ENCODE data around the gene PHACTR1. TPM values are rescaled to one million over a fixed set of nuclear protein-coding genes. Genes with fewer than 3 reads are reported as not detected.

PHACTR1 gene
- total RNA-seq, 2 donors from 2014 or later, result 6.0 to 12.9 TPM

DNA sequence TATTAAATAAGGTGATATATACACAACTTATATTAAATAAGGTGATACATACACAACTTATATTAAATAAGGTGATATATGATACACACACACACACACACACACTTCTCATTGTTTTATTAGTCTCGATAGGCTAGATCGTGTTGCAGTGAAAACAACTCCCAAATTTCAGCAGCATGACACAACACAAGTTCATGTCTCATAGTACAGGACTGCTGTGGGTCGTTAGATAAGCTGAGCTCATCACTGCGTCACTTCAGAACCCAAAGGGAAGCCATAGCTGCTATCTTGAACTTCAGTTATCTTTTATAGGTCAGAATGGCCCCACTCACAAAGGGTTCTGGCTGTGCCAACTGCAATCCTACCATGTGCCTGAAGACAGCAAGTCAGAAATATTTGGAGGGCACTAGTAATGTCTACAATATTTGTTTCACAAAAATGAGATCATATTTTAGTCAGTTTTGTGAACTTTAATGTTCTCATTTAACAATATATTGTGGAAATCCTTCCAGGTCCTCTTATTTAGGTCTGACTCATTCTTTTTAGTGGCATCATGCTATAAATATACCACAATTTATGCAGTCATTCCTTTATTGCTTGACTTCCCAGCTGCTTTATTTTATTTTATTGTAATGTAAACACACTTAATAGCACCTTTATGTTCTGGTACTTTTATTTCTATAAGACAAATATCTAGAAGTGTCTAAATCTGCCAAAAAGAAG is 290.2 kb downstream of the PHACTR1 start:
- ATAC-seq, result no peak
- 91% methylated on average over 4 of the region's 4 CpGs for WGBS, 2 donors

DNA sequence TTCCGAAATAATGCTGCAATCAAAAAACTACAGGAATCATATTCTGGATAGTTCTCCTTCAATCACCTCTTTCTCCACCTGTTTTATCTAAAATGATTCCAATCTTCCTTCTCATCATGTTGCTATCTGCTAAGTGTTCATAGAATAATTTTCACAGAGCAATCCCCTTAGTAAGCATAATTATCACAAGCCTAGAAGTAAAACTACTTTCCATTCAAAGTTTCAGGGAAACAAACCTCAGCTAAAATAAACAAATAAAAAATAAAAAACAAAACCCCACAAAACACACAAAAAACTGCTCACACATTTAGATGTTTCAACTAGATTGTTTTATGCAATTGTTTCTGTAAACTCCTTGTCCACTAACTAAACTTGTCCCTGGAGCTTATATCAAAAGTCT is 291.2 kb downstream of the PHACTR1 start:
- no peak overlapping the region for H3K4me3 ChIP-seq
- no peak overlapping the region for H3K27ac ChIP-seq
- intact Hi-C loops (cut with DNase I), result no loop called here
- 84 to 85% methylated on average over 1 of the region's 1 CpG for WGBS, 2 donors
- ATAC-seq (no peak), DNase-seq (no peak)
- H3K27me3 ChIP-seq, result no peaks in the 10 kb centered on the region
- H3K9me3 ChIP-seq, result no peaks in the 10 kb centered on the region
- no peaks in the 10 kb centered on the region for H3K36me3 ChIP-seq (replicated peaks in 1 of 2; ENCODE audit: insufficient read depth in 1 of 2, low read depth in 2 of 2)
- H3K4me1 ChIP-seq, result peaks cover 16% of the 10 kb centered on the region
- no peak for TF ChIP-seq CTCF (IDR thresholded peaks at IDR 0.05)
- TF ChIP-seq POLR2A (IDR thresholded peaks at IDR 0.05), result no peak

More for the DNA sequence above, 290.2 kb downstream of the PHACTR1 start:
- Histone ChIP-seq H3K27me3 (no peaks in the 10 kb centered on the region), H3K27ac (no peak overlapping the region), H3K4me1 (peaks cover 6% of the 10 kb centered on the region), H3K9me3 (no peaks in the 10 kb centered on the region), H3K4me3 (no peak overlapping the region), H3K36me3 (replicated peaks in 1 of 2; ENCODE audit: insufficient read depth in 1 of 2, low read depth in 2 of 2) (no peaks in the 10 kb centered on the region)
- TF ChIP-seq POLR2A (IDR thresholded peaks at IDR 0.05), result no peak
- no peak for TF ChIP-seq CTCF (IDR thresholded peaks at IDR 0.05)
- no peak for DNase-seq
- intact Hi-C loops (cut with DNase I), result no loop called here

DNA sequence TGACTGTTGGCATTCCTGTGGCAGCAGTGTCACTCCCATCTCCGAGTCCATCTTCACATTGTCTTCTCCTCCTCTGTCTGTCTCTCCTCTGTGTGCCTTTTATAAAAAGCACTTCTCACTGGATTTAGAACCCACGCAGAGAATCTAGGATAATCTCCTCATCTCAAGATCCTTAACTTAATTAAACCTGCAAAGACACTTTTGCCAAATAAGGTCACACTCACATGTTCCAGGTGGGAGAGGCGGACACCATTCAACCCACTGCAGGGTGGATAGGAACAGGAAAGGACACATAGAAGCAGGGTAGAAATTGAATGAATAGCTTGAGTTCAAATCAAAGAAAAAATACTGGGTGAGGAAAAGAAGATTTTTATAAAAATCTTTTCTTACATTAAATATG is 292.5 kb downstream of the PHACTR1 start:
- Histone ChIP-seq H3K9me3 (no peaks in the 10 kb centered on the region), H3K4me3 (no peak overlapping the region), H3K27me3 (no peaks in the 10 kb centered on the region), H3K36me3 (replicated peaks in 1 of 2; ENCODE audit: insufficient read depth in 1 of 2, low read depth in 2 of 2) (no peaks in the 10 kb centered on the region), H3K4me1 (peaks cover 27% of the 10 kb centered on the region), H3K27ac (no peak overlapping the region)
- WGBS, 2 donors, result 87 to 88% methylated on average over 3 of the region's 3 CpGs
- TF ChIP-seq POLR2A (IDR thresholded peaks at IDR 0.05) (no peak), CTCF (IDR thresholded peaks at IDR 0.05) (no peak)
- intact Hi-C loops (cut with DNase I), result no loop called here
- DNase-seq, result no peak
- ATAC-seq, result no peak

- WGBS, 2 donors, result 93 to 97% methylated on average over 2 of the region's 2 CpGs
Measured at GRCh38 chr6:13009461-13009860, 292.9 kb downstream of the PHACTR1 start.

More at GRCh38 chr6:13009461-13009860, 292.9 kb downstream of the PHACTR1 start:
- H3K27me3 ChIP-seq, result no peaks in the 10 kb centered on the region
- no peak overlapping the region for H3K27ac ChIP-seq
- no peak overlapping the region for H3K4me3 ChIP-seq
- H3K36me3 ChIP-seq (replicated peaks in 1 of 2; ENCODE audit: insufficient read depth in 1 of 2, low read depth in 2 of 2), result no peaks in the 10 kb centered on the region
- ATAC-seq (no peak), DNase-seq (no peak)
- intact Hi-C loops (cut with DNase I), result no loop called here
- peaks cover 31% of the 10 kb centered on the region for H3K4me1 ChIP-seq
- no peak for TF ChIP-seq CTCF (IDR thresholded peaks at IDR 0.05)
- TF ChIP-seq POLR2A (IDR thresholded peaks at IDR 0.05), result no peak
- H3K9me3 ChIP-seq, result no peaks in the 10 kb centered on the region
